HCEC 1CT (cell line): ENCODE results near the gene CAMTA1.

Experiments used
- DNase-seq: peaks from one replicate; pipeline ENCODE4 v3.0.0-alpha.2; 2017

Gene CAMTA1

GRCh38 chr1:7535934-7536878, 751.0 kb downstream of the CAMTA1 start:
- no peak for DNase-seq

- no peak for DNase-seq
Observed at GRCh38 chr1:7536891-7537591, 751.8 kb downstream of the CAMTA1 start.

GRCh38 chr1:7538033-7538432, 752.8 kb downstream of the CAMTA1 start:
- DNase-seq, result peak; percentile 25

GRCh38 chr1:7538849-7539768, 753.9 kb downstream of the CAMTA1 start:
- no peak for DNase-seq

- no peak for DNase-seq
Observed at GRCh38 chr1:7539769-7540175, 754.5 kb downstream of the CAMTA1 start.

- DNase-seq, result no peak
Observed at GRCh38 chr1:7540816-7541215, 755.6 kb downstream of the CAMTA1 start.

- no peak for DNase-seq
Observed at GRCh38 chr1:7541629-7542028, 756.4 kb downstream of the CAMTA1 start.

GRCh38 chr1:7543718-7544090, 758.5 kb downstream of the CAMTA1 start:
- no peak for DNase-seq

GRCh38 chr1:7549277-7550161, 764.3 kb downstream of the CAMTA1 start:
- DNase-seq, result peak; percentile 27

- DNase-seq, result no peak
Observed at GRCh38 chr1:7550261-7550865, 765.1 kb downstream of the CAMTA1 start.

- DNase-seq, result no peak
Observed at GRCh38 chr1:7550981-7551380, 765.7 kb downstream of the CAMTA1 start.

GRCh38 chr1:7551442-7551841, 766.2 kb downstream of the CAMTA1 start:
- DNase-seq, result no peak

- no peak for DNase-seq
Observed at GRCh38 chr1:7552402-7552801, 767.1 kb downstream of the CAMTA1 start.

GRCh38 chr1:7553042-7553690, 767.9 kb downstream of the CAMTA1 start:
- DNase-seq, result no peak

- no peak for DNase-seq
Observed at GRCh38 chr1:7554385-7555235, 769.4 kb downstream of the CAMTA1 start.

GRCh38 chr1:7555391-7556185, 770.3 kb downstream of the CAMTA1 start:
- DNase-seq, result no peak

GRCh38 chr1:7557301-7557891, 772.1 kb downstream of the CAMTA1 start:
- no peak for DNase-seq

GRCh38 chr1:7558041-7558461, 772.8 kb downstream of the CAMTA1 start:
- no peak for DNase-seq

- no peak for DNase-seq
Observed at GRCh38 chr1:7558481-7558880, 773.2 kb downstream of the CAMTA1 start.
